H9 (cell line): Measurements from ENCODE around the gene TMED5. TPM values are rescaled to one million over a fixed set of nuclear protein-coding genes. Genes with fewer than 3 reads are reported as not detected.

Experiments used
- DNase-seq: peaks from one replicate; pipeline ENCODE4 v3.0.0-alpha.2; 2017
- H2AFZ ChIP-seq: one replicate; pipeline ENCODE4 v1.6.1; 2013; ENCODE audit warnings: mild to moderate bottlenecking, low read length, control low read depth, moderate library complexity
- H2AK5ac ChIP-seq: 2 replicates; pipeline ENCODE4 v1.6.1; 2013; ENCODE audit warnings: low read length, control low read depth, mixed read lengths; ENCODE audit not compliant: insufficient read length
- H2BK120ac ChIP-seq: one replicate; pipeline ENCODE4 v1.6.1; 2013; ENCODE audit warnings: low read depth, mild to moderate bottlenecking, low read length, control low read depth, inconsistent platforms; ENCODE audit not compliant: poor library complexity, severe bottlenecking
- H2BK12ac ChIP-seq: 2 replicates; pipeline ENCODE4 v1.6.1; 2013; ENCODE audit warnings: low read length, control low read depth, mixed read lengths, low read depth; ENCODE audit not compliant: insufficient read length
- H2BK15ac ChIP-seq: 2 replicates; pipeline ENCODE4 v1.6.1; 2013; ENCODE audit warnings: low read depth, low read length, control low read depth
- H2BK20ac ChIP-seq: one replicate; pipeline ENCODE4 v1.6.1; 2013; ENCODE audit warnings: low read depth, mild to moderate bottlenecking, low read length, control low read depth, inconsistent platforms; ENCODE audit not compliant: poor library complexity, severe bottlenecking
- H2BK5ac ChIP-seq: 2 replicates; pipeline ENCODE4 v1.6.1; 2013; ENCODE audit warnings: low read length, control low read depth, mixed read lengths; ENCODE audit not compliant: insufficient read length
- H3K14ac ChIP-seq: 2 replicates; pipeline ENCODE4 v1.6.1; 2013; ENCODE audit warnings: low read length, control low read depth; ENCODE audit not compliant: insufficient read depth
- H3K18ac ChIP-seq: 2 replicates; pipeline ENCODE4 v1.6.1; 2013; ENCODE audit warnings: low read depth, mild to moderate bottlenecking, mixed read lengths, low read length, control low read depth; ENCODE audit not compliant: insufficient read length
- H3K23ac ChIP-seq: 2 replicates; pipeline ENCODE4 v1.6.1; 2013; ENCODE audit warnings: low read length, control low read depth, mixed read lengths, low read depth; ENCODE audit not compliant: insufficient read length
- H3K23me2 ChIP-seq: 2 replicates; pipeline ENCODE4 v1.6.1; 2013; ENCODE audit warnings: low read depth, mild to moderate bottlenecking, mixed read lengths, low read length, control low read depth; ENCODE audit not compliant: insufficient read length, poor library complexity, severe bottlenecking
- H3K27ac ChIP-seq: 2 replicates; pipeline ENCODE4 v1.5.1; 2013; ENCODE audit warnings: low read length, control low read depth, mixed read lengths, low read depth; ENCODE audit not compliant: insufficient read length
- H3K27me3 ChIP-seq: 2 replicates; pipeline ENCODE4 v1.6.1; 2013; ENCODE audit warnings: low read length, control low read depth, inconsistent platforms; ENCODE audit not compliant: insufficient read depth
- H3K4ac ChIP-seq: 2 replicates; pipeline ENCODE4 v1.6.1; 2013; ENCODE audit warnings: low read depth, mild to moderate bottlenecking, control low read depth, inconsistent platforms, low read length, moderate library complexity
- H3K4me1 ChIP-seq: 2 replicates; pipeline ENCODE4 v1.6.1; 2013; ENCODE audit warnings: low read length, control low read depth, inconsistent platforms; ENCODE audit not compliant: insufficient read depth
- H3K4me2 ChIP-seq: 2 replicates; pipeline ENCODE4 v1.6.1; 2013; ENCODE audit warnings: low read length, control low read depth, mixed read lengths; ENCODE audit not compliant: insufficient read length, insufficient read depth
- H3K56ac ChIP-seq: 2 replicates; pipeline ENCODE4 v1.6.1; 2013; ENCODE audit warnings: low read depth, mild to moderate bottlenecking, mixed read lengths, low read length, control low read depth; ENCODE audit not compliant: insufficient read length
- H3K79me1 ChIP-seq: 2 replicates; pipeline ENCODE4 v1.6.1; 2013; ENCODE audit warnings: low read depth, mild to moderate bottlenecking, moderate library complexity, low read length, control low read depth, inconsistent platforms; ENCODE audit not compliant: insufficient read depth, poor library complexity, severe bottlenecking
- H3K79me2 ChIP-seq: 2 replicates; pipeline ENCODE4 v1.6.1; 2013; ENCODE audit warnings: low read length, control low read depth, inconsistent platforms; ENCODE audit not compliant: insufficient read depth
- H3K9ac ChIP-seq: 2 replicates; pipeline ENCODE4 v1.6.1; 2013; ENCODE audit warnings: low read length, control low read depth, mixed read lengths; ENCODE audit not compliant: insufficient read length; ENCODE audit errors: extremely low read depth
- H3K9me3 ChIP-seq: one replicate; pipeline ENCODE4 v1.6.1; 2013; ENCODE audit warnings: low read depth, low read length, inconsistent platforms; ENCODE audit not compliant: control insufficient read depth
- H3T11ph ChIP-seq: one replicate; pipeline ENCODE4 v1.6.1; 2013; ENCODE audit warnings: mild to moderate bottlenecking, low read length, control low read depth, inconsistent platforms
- H4K20me1 ChIP-seq: one replicate; pipeline ENCODE4 v1.6.1; 2013; ENCODE audit not compliant: control insufficient read depth, insufficient read length, insufficient read depth
- H4K5ac ChIP-seq: 2 replicates; pipeline ENCODE4 v1.6.1; 2013; ENCODE audit warnings: low read depth, mild to moderate bottlenecking, mixed read lengths, low read length, control low read depth; ENCODE audit not compliant: insufficient read length
- H4K8ac ChIP-seq: replicated peaks from 2 replicates; pipeline ENCODE4 v1.6.1; 2013; ENCODE audit warnings: low read length, control low read depth, mixed read lengths, low read depth; ENCODE audit not compliant: insufficient read length
- H4K91ac ChIP-seq: 2 replicates; pipeline ENCODE4 v1.6.1; 2013; ENCODE audit warnings: low read depth, mild to moderate bottlenecking, moderate library complexity, mixed read lengths, low read length, control low read depth; ENCODE audit not compliant: insufficient read length
- H3K27ac Mint-ChIP-seq, 3 experiments: 2 replicates in 2 of 3; 3 replicates in 1 of 3; pipeline ENCODE4 v1.8.0; 2020 to 2021; ENCODE audit warnings: mixed read lengths in 3 of 3, mild to moderate bottlenecking in 1 of 3, moderate library complexity in 1 of 3
- H3K27me3 Mint-ChIP-seq: 2 replicates; pipeline ENCODE4 v1.8.0; 2021; ENCODE audit warnings: low read depth, mild to moderate bottlenecking, moderate library complexity, mixed read lengths
- H3K36me3 Mint-ChIP-seq, 3 experiments: 2 replicates in 2 of 3; 3 replicates in 1 of 3; pipeline ENCODE4 v1.8.0; 2020 to 2021; ENCODE audit warnings: low read depth in 3 of 3, mixed read lengths in 3 of 3; ENCODE audit not compliant: insufficient read depth in 1 of 3
- H3K4me1 Mint-ChIP-seq, 2 experiments: 2 replicates each; pipeline ENCODE4 v1.8.0; 2020; ENCODE audit warnings: mixed read lengths in 2 of 2
- H3K4me3 Mint-ChIP-seq, 2 experiments: 2 replicates in 1 of 2; 3 replicates in 1 of 2; pipeline ENCODE4 v1.8.0; 2020 to 2021; ENCODE audit warnings: mild to moderate bottlenecking in 2 of 2, mixed read lengths in 2 of 2, moderate library complexity in 1 of 2
- H3K9me3 Mint-ChIP-seq, 2 experiments: 2 replicates in 1 of 2; 3 replicates in 1 of 2; pipeline ENCODE4 v1.8.0; 2020; ENCODE audit warnings: mild to moderate bottlenecking in 2 of 2, mixed read lengths in 2 of 2, moderate library complexity in 1 of 2
- WGBS: extraction: QIAGEN DNeasy Blood & Tissue Kit; methylation state at CpG from one replicate; pipeline ENCODE4 v1.1.7; 2013; ENCODE audit warnings: missing lambda C conversion rate, low lambda C conversion rate, mixed read lengths; ENCODE audit not compliant: insufficient read length; ENCODE audit errors: extremely low coverage; 5-methylcytosine and 5-hydroxymethylcytosine counted together
- total RNA-seq: library from RNA; stranded (reverse); gene quantifications from 2 replicates; pipeline ENCODE4 v1.2.1, GENCODE V29; 2021
- TF ChIP-seq, protein P1 (sequence below): fragments of 200-600 bp; sonication (generic); conservative IDR thresholded peaks from 3 replicates; pipeline ENCODE4 v1.8.0; 2021; ENCODE audit warnings: antibody characterized with exemption, mild to moderate bottlenecking

The TMED5 gene
- total RNA-seq, 1 experiment from 2014 or later = 35.0 TPM

DNA sequence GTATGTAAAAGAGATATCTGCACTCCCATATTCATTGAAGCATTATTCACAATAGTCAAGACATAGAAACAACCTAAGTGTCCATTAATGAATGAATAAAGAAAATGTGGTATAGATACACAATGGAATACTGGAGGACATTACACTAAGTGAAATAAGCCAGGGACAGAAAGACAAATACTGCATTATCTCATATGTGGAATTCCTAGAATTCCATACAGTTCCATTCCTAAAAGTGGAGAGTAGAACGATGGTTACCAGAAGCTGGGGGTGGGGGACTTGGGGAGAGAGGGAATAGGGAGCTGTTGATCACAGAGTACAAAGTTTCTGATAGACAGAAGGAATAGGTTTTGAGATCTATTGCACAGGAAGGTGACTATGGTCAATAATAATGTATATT, 7.4 kb downstream of the TMED5 start:
- H2BK15ac ChIP-seq = no peak overlapping the region
- H3K36me3 Mint-ChIP-seq = peaks cover 6 to 15% (median 15%) of the 10 kb centered on the region in 3 experiments; a peak in 6 of 7 replicates
- WGBS = no CpG with 5 or more reads among the region's 1 CpG

More for the DNA sequence above, 7.4 kb downstream of the TMED5 start:
- H3K4me2 ChIP-seq = no peak overlapping the region
- H3T11ph ChIP-seq = no peak overlapping the region
- H3K23me2 ChIP-seq = no peaks in the 10 kb centered on the region
- no peaks in the 10 kb centered on the region for H3K9me3 ChIP-seq
- H3K9me3 Mint-ChIP-seq = peaks cover 0 to 3% of the 10 kb centered on the region in 2 experiments; a peak in 2 of 5 replicates
- H3K18ac ChIP-seq = no peak overlapping the region
- H4K20me1 ChIP-seq = no peaks in the 10 kb centered on the region
- H2AFZ ChIP-seq = no peak overlapping the region
- H4K91ac ChIP-seq = no peak overlapping the region
- H3K27ac Mint-ChIP-seq = no peak overlapping the region
- no peak overlapping the region for H3K23ac ChIP-seq
- no peak overlapping the region for H2BK20ac ChIP-seq
- H3K4me1 Mint-ChIP-seq = peaks cover 5 to 12% of the 10 kb centered on the region in 2 experiments
- TF ChIP-seq, protein P1, sequence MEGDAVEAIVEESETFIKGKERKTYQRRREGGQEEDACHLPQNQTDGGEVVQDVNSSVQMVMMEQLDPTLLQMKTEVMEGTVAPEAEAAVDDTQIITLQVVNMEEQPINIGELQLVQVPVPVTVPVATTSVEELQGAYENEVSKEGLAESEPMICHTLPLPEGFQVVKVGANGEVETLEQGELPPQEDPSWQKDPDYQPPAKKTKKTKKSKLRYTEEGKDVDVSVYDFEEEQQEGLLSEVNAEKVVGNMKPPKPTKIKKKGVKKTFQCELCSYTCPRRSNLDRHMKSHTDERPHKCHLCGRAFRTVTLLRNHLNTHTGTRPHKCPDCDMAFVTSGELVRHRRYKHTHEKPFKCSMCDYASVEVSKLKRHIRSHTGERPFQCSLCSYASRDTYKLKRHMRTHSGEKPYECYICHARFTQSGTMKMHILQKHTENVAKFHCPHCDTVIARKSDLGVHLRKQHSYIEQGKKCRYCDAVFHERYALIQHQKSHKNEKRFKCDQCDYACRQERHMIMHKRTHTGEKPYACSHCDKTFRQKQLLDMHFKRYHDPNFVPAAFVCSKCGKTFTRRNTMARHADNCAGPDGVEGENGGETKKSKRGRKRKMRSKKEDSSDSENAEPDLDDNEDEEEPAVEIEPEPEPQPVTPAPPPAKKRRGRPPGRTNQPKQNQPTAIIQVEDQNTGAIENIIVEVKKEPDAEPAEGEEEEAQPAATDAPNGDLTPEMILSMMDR = no peak
- no peak overlapping the region for H2BK120ac ChIP-seq
- no peak overlapping the region for H3K4ac ChIP-seq
- H2BK12ac ChIP-seq = no peak overlapping the region
- no peak for DNase-seq
- no peak overlapping the region for H3K9ac ChIP-seq
- H3K27me3 ChIP-seq = no peaks in the 10 kb centered on the region
- H2BK5ac ChIP-seq = no peak overlapping the region
- no peak overlapping the region for H3K14ac ChIP-seq
- H3K4me1 ChIP-seq = no peaks in the 10 kb centered on the region
- peaks cover 7% of the 10 kb centered on the region for H3K79me1 ChIP-seq
- no peaks in the 10 kb centered on the region for H3K27me3 Mint-ChIP-seq
- H3K79me2 ChIP-seq = peaks cover 4% of the 10 kb centered on the region; the same call in 1 of the 2 replicates
- H3K56ac ChIP-seq = no peak overlapping the region
- H3K27ac ChIP-seq = no peak overlapping the region
- no peak overlapping the region for H3K4me3 Mint-ChIP-seq
- no peak overlapping the region for H4K5ac ChIP-seq
- H4K8ac ChIP-seq = no peak overlapping the region
- H2AK5ac ChIP-seq = no peak overlapping the region
